Large intestine (tissue), 3 donors: ENCODE data around the gene ADCY9. TPM values are rescaled to one million over a fixed set of nuclear protein-coding genes. Genes with fewer than 3 reads are reported as not detected.

Source experiments
- DNase-seq, 2 donors: peaks; one replicate each; pipeline versions ENCODE4 v3.0.0 to v3.0.0-alpha.2; 2013
- H3K27ac ChIP-seq: one replicate; pipeline ENCODE4 v1.5.1; 2013; ENCODE audit warnings: low read length
- H3K27me3 ChIP-seq: 2 replicates; pipeline ENCODE4 v1.6.1; 2013; ENCODE audit warnings: low read length; ENCODE audit not compliant: control insufficient read depth, insufficient read depth
- H3K36me3 ChIP-seq: 2 replicates; pipeline ENCODE4 v1.6.1; 2013; ENCODE audit warnings: low read length; ENCODE audit not compliant: control insufficient read depth, insufficient read depth
- H3K4me1 ChIP-seq: one replicate; pipeline ENCODE4 v1.6.1; 2013; ENCODE audit warnings: low read length; ENCODE audit not compliant: control insufficient read depth, insufficient read depth
- H3K4me3 ChIP-seq: one replicate; pipeline ENCODE4 v1.5.1; 2013; ENCODE audit warnings: low read length
- H3K9me3 ChIP-seq: one replicate; pipeline ENCODE4 v1.6.1; 2013; ENCODE audit warnings: mild to moderate bottlenecking, low read depth, low read length, moderate library complexity; ENCODE audit not compliant: control insufficient read depth
- WGBS: methylation state at CpG from one replicate; pipeline ENCODE4 v1.1.5; 2013; ENCODE audit warnings: low lambda C conversion rate; ENCODE audit not compliant: insufficient coverage; 5-methylcytosine and 5-hydroxymethylcytosine counted together
- polyA plus RNA-seq: library from polyadenylated mRNA; unstranded; fragments of 120-200 nt; gene quantifications from one replicate; pipeline ENCODE4 v1.2.1, GENCODE V29; 2013

Gene ADCY9
- polyA plus RNA-seq, 1 donor = 8.1 TPM

GRCh38 chr16:4005281-4005680, 111.0 kb downstream of the ADCY9 start:
- no peak for DNase-seq
- no CpG with 5 or more reads among the region's 9 CpGs for WGBS
- no peak overlapping the region for H3K4me3 ChIP-seq
- H3K36me3 ChIP-seq = no peaks in the 10 kb centered on the region
- no peaks in the 10 kb centered on the region for H3K4me1 ChIP-seq
- no peaks in the 10 kb centered on the region for H3K27me3 ChIP-seq
- no peaks in the 10 kb centered on the region for H3K9me3 ChIP-seq
- H3K27ac ChIP-seq = no peak overlapping the region

GRCh38 chr16:4004206-4004605, 112.0 kb downstream of the ADCY9 start:
- no CpG with 5 or more reads among the region's 7 CpGs for WGBS
- Histone ChIP-seq H3K4me1 (peaks cover 7% of the 10 kb centered on the region), H3K36me3 (no peaks in the 10 kb centered on the region), H3K27me3 (no peaks in the 10 kb centered on the region), H3K9me3 (no peaks in the 10 kb centered on the region), H3K27ac (no peak overlapping the region), H3K4me3 (no peak overlapping the region)
- no peak for DNase-seq

- Histone ChIP-seq H3K36me3 (no peaks in the 10 kb centered on the region), H3K9me3 (no peaks in the 10 kb centered on the region), H3K4me3 (no peak overlapping the region), H3K27me3 (no peaks in the 10 kb centered on the region), H3K4me1 (peaks cover 8% of the 10 kb centered on the region), H3K27ac (no peak overlapping the region)
- WGBS = no CpG with 5 or more reads among the region's 11 CpGs
- no peak for DNase-seq
Measured at GRCh38 chr16:4003576-4003975, 112.7 kb downstream of the ADCY9 start.

GRCh38 chr16:4003166-4003565, 113.1 kb downstream of the ADCY9 start:
- H3K27ac ChIP-seq = no peak overlapping the region
- no peak for DNase-seq
- H3K4me1 ChIP-seq = peaks cover 8% of the 10 kb centered on the region
- no peak overlapping the region for H3K4me3 ChIP-seq
- H3K9me3 ChIP-seq = no peaks in the 10 kb centered on the region
- H3K27me3 ChIP-seq = no peaks in the 10 kb centered on the region
- WGBS = 100% methylated on average over 1 of the region's 19 CpGs
- no peaks in the 10 kb centered on the region for H3K36me3 ChIP-seq

GRCh38 chr16:4002121-4002520, 114.1 kb downstream of the ADCY9 start:
- H3K9me3 ChIP-seq = no peaks in the 10 kb centered on the region
- H3K27ac ChIP-seq = no peak overlapping the region
- H3K36me3 ChIP-seq = no peaks in the 10 kb centered on the region
- H3K27me3 ChIP-seq = no peaks in the 10 kb centered on the region
- no peak overlapping the region for H3K4me3 ChIP-seq
- WGBS = no CpG with 5 or more reads among the region's 2 CpGs
- peaks cover 8% of the 10 kb centered on the region for H3K4me1 ChIP-seq
- DNase-seq = no peak

- H3K36me3 ChIP-seq = peaks cover 2% of the 10 kb centered on the region
- no peak overlapping the region for H3K4me3 ChIP-seq
- H3K4me1 ChIP-seq = peaks cover 8% of the 10 kb centered on the region
- H3K27ac ChIP-seq = peak overlapping the region; percentile 77
- no peaks in the 10 kb centered on the region for H3K9me3 ChIP-seq
- WGBS = no CpG with 5 or more reads among the region's 20 CpGs
- peak in 1 of 2 donors; percentile 46 for DNase-seq
- H3K27me3 ChIP-seq = no peaks in the 10 kb centered on the region
Measured at GRCh38 chr16:3999479-4000325, 116.5 kb downstream of the ADCY9 start.

- no peak for DNase-seq
- peak overlapping the region; percentile 77 for H3K27ac ChIP-seq
- WGBS = no CpG with 5 or more reads among the region's 13 CpGs
- H3K4me1 ChIP-seq = peaks cover 8% of the 10 kb centered on the region
- no peak overlapping the region for H3K4me3 ChIP-seq
- no peaks in the 10 kb centered on the region for H3K27me3 ChIP-seq
- H3K9me3 ChIP-seq = no peaks in the 10 kb centered on the region
- peaks cover 2% of the 10 kb centered on the region for H3K36me3 ChIP-seq
Measured at GRCh38 chr16:3998793-3999478, 117.3 kb downstream of the ADCY9 start.

- WGBS = no CpG with 5 or more reads among the region's 15 CpGs
- Histone ChIP-seq H3K9me3 (no peaks in the 10 kb centered on the region), H3K27me3 (no peaks in the 10 kb centered on the region), H3K27ac (no peak overlapping the region), H3K4me1 (peaks cover 8% of the 10 kb centered on the region), H3K4me3 (no peak overlapping the region), H3K36me3 (peaks cover 2% of the 10 kb centered on the region)
- no peak for DNase-seq
Measured at GRCh38 chr16:3997231-3997841, 118.9 kb downstream of the ADCY9 start.

GRCh38 chr16:3995001-3995400, 121.2 kb downstream of the ADCY9 start:
- WGBS = no CpG with 5 or more reads among the region's 2 CpGs

GRCh38 chr16:3993052-3993785, 123.0 kb downstream of the ADCY9 start:
- WGBS = 96% methylated on average over 8 of the region's 36 CpGs
- no peak overlapping the region for H3K4me3 ChIP-seq
- H3K9me3 ChIP-seq = no peaks in the 10 kb centered on the region
- DNase-seq = no peak
- H3K36me3 ChIP-seq = peaks cover 2% of the 10 kb centered on the region
- no peak overlapping the region for H3K27ac ChIP-seq
- no peaks in the 10 kb centered on the region for H3K4me1 ChIP-seq
- no peaks in the 10 kb centered on the region for H3K27me3 ChIP-seq

More at GRCh38 chr16:3995001-3995400, 121.2 kb downstream of the ADCY9 start:
- DNase-seq = no peak
- H3K9me3 ChIP-seq = no peaks in the 10 kb centered on the region
- H3K36me3 ChIP-seq = peaks cover 2% of the 10 kb centered on the region
- H3K27me3 ChIP-seq = no peaks in the 10 kb centered on the region
- H3K27ac ChIP-seq = no peak overlapping the region
- H3K4me3 ChIP-seq = no peak overlapping the region
- H3K4me1 ChIP-seq = peaks cover 6% of the 10 kb centered on the region
